ENCODE results near the gene SUSD5. TPM values are rescaled to one million over a fixed set of nuclear protein-coding genes. Genes with fewer than 3 reads are reported as not detected.

Gene SUSD5
- total and polyA plus RNA-seq, 12 donors = 0.16 to 2.0 (median 1.1) TPM

GRCh38 chr3:33125840-33126239 lies 92.8 kb downstream of the SUSD5 start:
- WGBS, 4 donors = 85 to 94% (median 91%) methylated on average over 3 of the region's 3 CpGs
- H3K9me3 ChIP-seq (replicated peaks in 1 of 3) = no peaks in the 10 kb centered on the region
- DNase-seq = no peak
- intact Hi-C loops (cut with DNase I) = loop anchor here in 1 of 2 donors (5.0 kb wide), 1 partner anchor 251 kb away; no protein-coding TSS in a partner anchor
- H3K27me3 ChIP-seq = no peaks in the 10 kb centered on the region
- TF ChIP-seq CTCF (IDR thresholded peaks at IDR 0.05) (no peak), POLR2A (IDR thresholded peaks at IDR 0.05) (no peak)
- H3K4me3 ChIP-seq = no peak overlapping the region
- H3K27ac ChIP-seq = no peak overlapping the region
- H3K36me3 ChIP-seq (replicated peaks in 1 of 2) = peaks cover 0 to 57% of the 10 kb centered on the region in 2 donors
- no peaks in the 10 kb centered on the region for H3K4me1 ChIP-seq (replicated peaks in 1 of 2)

- H3K27ac ChIP-seq = no peak overlapping the region
- H3K4me3 ChIP-seq = no peak overlapping the region
- WGBS, 4 donors = 56 to 86% (median 62%) methylated on average over 1 of the region's 1 CpG; no CpG with 5 or more reads in 1 of the 4 donors
- no peaks in the 10 kb centered on the region for H3K9me3 ChIP-seq (replicated peaks in 1 of 3)
- H3K27me3 ChIP-seq = no peaks in the 10 kb centered on the region
- no peak for DNase-seq
- H3K36me3 ChIP-seq (replicated peaks in 1 of 2) = peaks cover 0 to 52% of the 10 kb centered on the region in 2 donors
- no peak for TF ChIP-seq CTCF (IDR thresholded peaks at IDR 0.05)
- TF ChIP-seq POLR2A (IDR thresholded peaks at IDR 0.05) = no peak
- intact Hi-C loops (cut with DNase I) = loop anchor here in 1 of 2 donors (5.0 kb wide), 1 partner anchor 253 kb away; no protein-coding TSS in a partner anchor
- H3K4me1 ChIP-seq (replicated peaks in 1 of 2) = peaks cover 0 to 3% of the 10 kb centered on the region in 2 donors
Observed at GRCh38 chr3:33124638-33125037, 94.0 kb downstream of the SUSD5 start.

GRCh38 chr3:33122991-33123390 lies 95.6 kb downstream of the SUSD5 start:
- no peaks in the 10 kb centered on the region for H3K9me3 ChIP-seq (replicated peaks in 1 of 3)
- intact Hi-C loops (cut with DNase I) = no loop called here
- H3K27ac ChIP-seq = no peak overlapping the region
- no peak overlapping the region for H3K4me3 ChIP-seq
- peaks cover 0 to 15% of the 10 kb centered on the region in 2 donors for H3K4me1 ChIP-seq (replicated peaks in 1 of 2)
- 84 to 90% (median 86%) methylated on average over 5 of the region's 5 CpGs for WGBS, 4 donors
- TF ChIP-seq POLR2A (IDR thresholded peaks at IDR 0.05) (no peak), CTCF (IDR thresholded peaks at IDR 0.05) (no peak)
- peaks cover 0 to 52% of the 10 kb centered on the region in 2 donors for H3K36me3 ChIP-seq (replicated peaks in 1 of 2)
- peak in 1 of 7 donors; percentile 6 for DNase-seq
- H3K27me3 ChIP-seq = no peaks in the 10 kb centered on the region

- TF ChIP-seq CTCF (IDR thresholded peaks at IDR 0.05) (no peak), POLR2A (IDR thresholded peaks at IDR 0.05) (no peak)
- DNase-seq = peak in 6 of 7 donors; percentile 35 to 74 (median 58)
- Histone ChIP-seq H3K36me3 (replicated peaks in 1 of 2) (peaks cover 0 to 24% of the 10 kb centered on the region in 2 donors), H3K4me1 (replicated peaks in 1 of 2) (peaks cover 12 to 33% of the 10 kb centered on the region in 2 donors), H3K27ac (peak overlapping the region in 1 of 5 donors; percentile 21), H3K9me3 (replicated peaks in 1 of 3) (no peaks in the 10 kb centered on the region), H3K4me3 (no peak overlapping the region), H3K27me3 (no peaks in the 10 kb centered on the region)
- WGBS, 4 donors = 56 to 67% (median 64%) methylated on average over 3 of the region's 3 CpGs
- intact Hi-C loops (cut with DNase I) = no loop called here
Observed at GRCh38 chr3:33119891-33120290, 98.7 kb downstream of the SUSD5 start.

Measured in adrenal gland (tissue), 12 donors.